A673 (cell line): Measurements from ENCODE around the gene SATB2. TPM values are rescaled to one million over a fixed set of nuclear protein-coding genes. Genes with fewer than 3 reads are reported as not detected.

Source experiments
- Bru-seq: library from RNA; stranded (reverse); fragments of 400-500 nt; gene quantifications from one replicate; lab custom pipeline; 2021; lab: Mats Ljungman, UMichigan
- BruChase-seq, 2 experiments: library from RNA; stranded (reverse); fragments of 400-500 nt; gene quantifications; one replicate each; lab custom pipeline; 2021; lab: Mats Ljungman, UMichigan
- BruUV-seq: library from RNA; stranded (reverse); fragments of 400-500 nt; replicated peaks from 2 replicates; lab custom pipeline; 2021; lab: Mats Ljungman, UMichigan
- CTCF ChIA-PET: fragments of 300-600 bp; sonication (Branson Sonifier 250); formaldehyde crosslinking; loops from one replicate; lab custom pipeline; 2022; ENCODE audit warnings: antibody characterized with exemption; lab: Charles Lee
- POLR2A ChIA-PET: fragments of 300-600 bp; sonication (Branson Sonifier 250); formaldehyde crosslinking; loops from one replicate; lab custom pipeline; 2022; ENCODE audit warnings: antibody characterized with exemption; ENCODE audit not compliant: low non-redundant PET; lab: Charles Lee
- DNase-seq: peaks from one replicate; pipeline ENCODE4 v3.0.0-alpha.2; 2015; ENCODE audit warnings: low spot score
- H3K27ac ChIP-seq: fragments of 200-600 bp; sonication (generic); 2 replicates; pipeline ENCODE4 v1.5.1; 2016; ENCODE audit warnings: mixed run types, low read depth, mild to moderate bottlenecking, mixed read lengths, antibody characterized with exemption, low read length; ENCODE audit not compliant: poor library complexity, severe bottlenecking
- H3K27me3 ChIP-seq: fragments of 200-600 bp; sonication (generic); replicated peaks from 2 replicates; pipeline ENCODE4 v1.6.1; 2017; ENCODE audit warnings: mixed run types, low read depth, mild to moderate bottlenecking, mixed read lengths, antibody characterized with exemption, low read length; ENCODE audit not compliant: insufficient read depth, poor library complexity
- H3K36me3 ChIP-seq: fragments of 200-600 bp; sonication (generic); 2 replicates; pipeline ENCODE4 v1.6.1; 2016; ENCODE audit warnings: mixed run types, mild to moderate bottlenecking, mixed read lengths, antibody characterized with exemption, low read length; ENCODE audit not compliant: insufficient read depth, poor library complexity, severe bottlenecking
- H3K4me1 ChIP-seq: fragments of 200-600 bp; sonication (generic); 2 replicates; pipeline ENCODE4 v1.6.1; 2017; ENCODE audit warnings: mixed run types, mild to moderate bottlenecking, mixed read lengths, antibody characterized with exemption, low read length; ENCODE audit not compliant: insufficient read depth, poor library complexity, severe bottlenecking
- H3K4me3 ChIP-seq: fragments of 200-600 bp; sonication (generic); 2 replicates; pipeline ENCODE4 v1.5.1; 2016; ENCODE audit warnings: low read depth, mixed run types, mild to moderate bottlenecking, mixed read lengths, low read length; ENCODE audit not compliant: poor library complexity, severe bottlenecking
- H3K9me3 ChIP-seq: fragments of 200-600 bp; sonication (generic); 2 replicates; pipeline ENCODE4 v1.6.1; 2016; ENCODE audit warnings: mixed run types, low read depth, mild to moderate bottlenecking, mixed read lengths, antibody characterized with exemption, low read length; ENCODE audit not compliant: poor library complexity, severe bottlenecking
- EZH2 ChIP-seq: fragments of 200-600 bp; sonication (generic); IDR thresholded peaks from 2 replicates; pipeline ENCODE4 v1.6.1; 2017; ENCODE audit warnings: borderline replicate concordance, low read depth, mild to moderate bottlenecking, mixed read lengths, antibody characterized with exemption, low read length; ENCODE audit not compliant: poor library complexity, severe bottlenecking
- intact Hi-C: fragments of 100-400 bp; cut with micrococcal nuclease; formaldehyde crosslinking; loops from one replicate; pipeline ENCODE4 v1.10.0; 2022; ENCODE audit not compliant: unreplicated experiment
- long read RNA-seq: library from polyadenylated mRNA; stranded (forward); transcript quantifications from one replicate; pipeline ENCODE4 v2.0.0, GENCODE V29; 2022
- total RNA-seq: library from RNA; stranded (reverse); gene quantifications from 2 replicates; pipeline ENCODE4 v1.2.3, GENCODE V29; 2021
- TF ChIP-seq, protein P1 (sequence below): fragments of 300-800, 200-600 bp; sonication (generic); conservative IDR thresholded peaks from 2 replicates; pipeline ENCODE4 v1.5.1; 2017; ENCODE audit warnings: low read depth, mild to moderate bottlenecking, antibody characterized with exemption, low read length, moderate library complexity, mixed read lengths

SATB2 gene
- total RNA-seq = 20.3 and 23.2 TPM in 2 replicates
- percentile 80 among the genes with signal in this experiment for Bru-seq, nascent RNA
- percentile 71 among the genes with signal in this experiment for BruChase-seq, experiment 1, labeled RNA remaining after a 2-hour chase
- BruChase-seq, experiment 2, labeled RNA remaining after a 6-hour chase = percentile 62 among the genes with signal in this experiment
- long read RNA-seq, full-length matches to known transcripts = 3 of 14 reads
- long read RNA-seq, partial matches to known transcripts = 4 of 14 reads
- long read RNA-seq, other reads (novel, unspliced or antisense) = 7 of 14 reads

GRCh38 chr2:199457147-199458008, at the start of gene SATB2:
SATB2 (minus strand) TSS chr2:199457939; CDS start chr2:199456037, 1,902 bp downstream.
- Histone ChIP-seq H3K36me3 (no peaks in the 10 kb centered on the region), H3K4me1 (peaks cover 29% of the 10 kb centered on the region), H3K27ac (peak within 1 kb of the TSS; percentile 95), H3K9me3 (no peaks in the 10 kb centered on the region), H3K27me3 (no peaks in the 10 kb centered on the region), H3K4me3 (peak within 1 kb of the TSS; percentile 91)
- ChIA-PET POLR2A (no interaction called here), CTCF (no interaction called here)
- DNase-seq = peak; percentile 78
- BruUV-seq = no TSS peak
- intact Hi-C loops = loop anchor here (2.0 to 5.0 kb wide), 3 partner anchors 27 to 90 kb away; no protein-coding TSS in a partner anchor
- no peak for TF ChIP-seq EZH2
- TF ChIP-seq, protein P1, sequence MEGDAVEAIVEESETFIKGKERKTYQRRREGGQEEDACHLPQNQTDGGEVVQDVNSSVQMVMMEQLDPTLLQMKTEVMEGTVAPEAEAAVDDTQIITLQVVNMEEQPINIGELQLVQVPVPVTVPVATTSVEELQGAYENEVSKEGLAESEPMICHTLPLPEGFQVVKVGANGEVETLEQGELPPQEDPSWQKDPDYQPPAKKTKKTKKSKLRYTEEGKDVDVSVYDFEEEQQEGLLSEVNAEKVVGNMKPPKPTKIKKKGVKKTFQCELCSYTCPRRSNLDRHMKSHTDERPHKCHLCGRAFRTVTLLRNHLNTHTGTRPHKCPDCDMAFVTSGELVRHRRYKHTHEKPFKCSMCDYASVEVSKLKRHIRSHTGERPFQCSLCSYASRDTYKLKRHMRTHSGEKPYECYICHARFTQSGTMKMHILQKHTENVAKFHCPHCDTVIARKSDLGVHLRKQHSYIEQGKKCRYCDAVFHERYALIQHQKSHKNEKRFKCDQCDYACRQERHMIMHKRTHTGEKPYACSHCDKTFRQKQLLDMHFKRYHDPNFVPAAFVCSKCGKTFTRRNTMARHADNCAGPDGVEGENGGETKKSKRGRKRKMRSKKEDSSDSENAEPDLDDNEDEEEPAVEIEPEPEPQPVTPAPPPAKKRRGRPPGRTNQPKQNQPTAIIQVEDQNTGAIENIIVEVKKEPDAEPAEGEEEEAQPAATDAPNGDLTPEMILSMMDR = no peak

GRCh38 chr2:199505755-199506403, 48.1 kb upstream of the SATB2 start:
- TF ChIP-seq, protein P1 = no peak
- TF ChIP-seq EZH2 = no peak
- no peak overlapping the region for H3K27ac ChIP-seq
- H3K27me3 ChIP-seq = no peaks in the 10 kb centered on the region
- no peak for DNase-seq
- no peaks in the 10 kb centered on the region for H3K36me3 ChIP-seq
- H3K4me1 ChIP-seq = no peaks in the 10 kb centered on the region
- POLR2A ChIA-PET = no interaction called here
- H3K9me3 ChIP-seq = no peaks in the 10 kb centered on the region
- CTCF ChIA-PET = no interaction called here
- intact Hi-C loops = no loop called here
- no TSS peak for BruUV-seq
- H3K4me3 ChIP-seq = no peak overlapping the region

DNA sequence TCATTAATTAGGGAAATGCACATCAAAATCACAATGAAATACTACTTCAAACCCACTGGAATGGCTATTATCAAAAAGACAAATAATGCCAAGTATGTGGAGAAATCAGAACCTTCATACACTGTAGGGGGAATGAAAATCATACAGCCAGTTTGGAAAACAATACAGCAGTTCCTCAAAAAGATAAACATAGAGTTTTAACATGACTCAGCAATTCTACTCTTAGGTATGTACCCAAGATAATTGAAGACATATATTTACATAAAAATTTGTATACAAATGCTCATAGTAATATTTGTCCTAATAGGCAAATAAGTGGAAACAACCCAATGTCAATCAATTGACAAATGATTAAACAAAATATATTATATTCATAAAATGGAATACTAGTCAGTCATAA, 45.4 kb upstream of the SATB2 start:
- POLR2A ChIA-PET = no interaction called here
- TF ChIP-seq, protein P1 = no peak
- no peak for TF ChIP-seq EZH2
- Histone ChIP-seq H3K27me3 (peaks cover 3% of the 10 kb centered on the region), H3K36me3 (no peaks in the 10 kb centered on the region), H3K4me1 (no peaks in the 10 kb centered on the region), H3K27ac (no peak overlapping the region), H3K4me3 (no peak overlapping the region), H3K9me3 (no peaks in the 10 kb centered on the region)
- CTCF ChIA-PET = no interaction called here
- intact Hi-C loops = no loop called here
- no TSS peak for BruUV-seq
- DNase-seq = no peak
